HEK293 (cell line): ENCODE results near the gene NCK2.

Experiments used
- CTCF ChIA-PET: fragments of 350-600 bp; formaldehyde crosslinking; extraction: SDS; loops from one replicate; lab custom pipeline; 2021; ENCODE audit warnings: antibody characterized with exemption; lab: Yijun Ruan, JAX
- POLR2A ChIA-PET: fragments of 300-600 bp; formaldehyde crosslinking; extraction: SDS; loops from one replicate; lab custom pipeline; 2020; ENCODE audit warnings: antibody characterized with exemption, inconsistent platforms; lab: Yijun Ruan, JAX
- H3K27ac ChIP-seq: fragments of 200-500 bp; sonication (Bioruptor generic); 2 replicates; pipeline ENCODE4 v1.5.1; 2014; ENCODE audit warnings: low read depth, low read length, control low read depth, inconsistent platforms; ENCODE audit errors: extremely low read depth
- H3K36me3 ChIP-seq, 2 experiments: fragments of 200-500 bp in 1 of 2; sonication (Bioruptor generic) in 1 of 2; 1 replicate in 1 of 2; 2 replicates in 1 of 2; pipeline ENCODE4 v1.5.1; 2014 to 2017; ENCODE audit warnings: inconsistent platforms in 2 of 2, low read length in 2 of 2; ENCODE audit not compliant: control insufficient read depth in 2 of 2, insufficient read depth in 1 of 2
- H3K4me1 ChIP-seq: fragments of 200-500 bp; sonication (Bioruptor generic); 2 replicates; pipeline ENCODE4 v1.5.1; 2014; ENCODE audit warnings: mild to moderate bottlenecking, low read length, inconsistent platforms; ENCODE audit not compliant: control insufficient read depth, insufficient read depth
- H3K4me3 ChIP-seq: 2 replicates; pipeline ENCODE4 v1.5.1; 2011; ENCODE audit warnings: low read depth, mild to moderate bottlenecking, control low read depth, low read length, moderate library complexity
- H3K9me3 ChIP-seq: fragments of 200-500 bp; sonication (Bioruptor generic); 2 replicates; pipeline ENCODE4 v1.5.1; 2014; ENCODE audit warnings: low read depth, low read length, inconsistent platforms; ENCODE audit not compliant: control insufficient read depth, insufficient read depth
- GLIS2 ChIP-seq: fragments of 450-650 bp; formaldehyde crosslinking; IDR thresholded peaks from 2 replicates; pipeline ENCODE4 v1.5.1; 2016; ENCODE audit warnings: missing biosample characterization, missing genetic modification characterization
- KLF8 ChIP-seq: fragments of 450-650 bp; formaldehyde crosslinking; IDR thresholded peaks from 2 replicates; pipeline ENCODE4 v1.5.1; 2016; ENCODE audit warnings: missing biosample characterization, missing genetic modification characterization
- SETDB1 ChIP-seq: IDR thresholded peaks from one replicate; pipeline ENCODE4 v1.6.1; 2017; ENCODE audit warnings: mild to moderate bottlenecking, low read length, moderate library complexity, mixed read lengths; ENCODE audit not compliant: insufficient read length
- SP2 ChIP-seq: fragments of 450-650 bp; formaldehyde crosslinking; IDR thresholded peaks from 2 replicates; pipeline ENCODE4 v1.5.1; 2016; ENCODE audit warnings: missing biosample characterization, missing genetic modification characterization
- ZBTB17 ChIP-seq: fragments of 450-650 bp; formaldehyde crosslinking; IDR thresholded peaks from 2 replicates; pipeline ENCODE4 v1.5.1; 2016; ENCODE audit warnings: missing biosample characterization, missing genetic modification characterization
- ZFHX2 ChIP-seq: fragments of 450-650 bp; formaldehyde crosslinking; conservative IDR thresholded peaks from 2 replicates; pipeline ENCODE4 v1.5.1; 2016; ENCODE audit warnings: missing biosample characterization, missing genetic modification characterization
- ZNF132 ChIP-seq: fragments of 450-650 bp; formaldehyde crosslinking; IDR thresholded peaks from 2 replicates; pipeline ENCODE4 v1.5.1; 2017; ENCODE audit warnings: missing biosample characterization, missing genetic modification characterization, borderline replicate concordance
- ZNF341 ChIP-seq: fragments of 450-650 bp; formaldehyde crosslinking; IDR thresholded peaks from 2 replicates; pipeline ENCODE4; 2016; ENCODE audit warnings: low read depth, missing biosample characterization, missing genetic modification characterization
- ZNF391 ChIP-seq: fragments of 450-650 bp; formaldehyde crosslinking; IDR thresholded peaks from 2 replicates; pipeline ENCODE4 v1.5.1; 2016; ENCODE audit warnings: low read depth, missing biosample characterization, missing genetic modification characterization, borderline replicate concordance
- ZNF416 ChIP-seq: fragments of 450-650 bp; formaldehyde crosslinking; IDR thresholded peaks from 2 replicates; pipeline ENCODE4 v1.5.1; 2016; ENCODE audit warnings: missing biosample characterization, missing genetic modification characterization
- ZNF670 ChIP-seq: fragments of 450-650 bp; formaldehyde crosslinking; IDR thresholded peaks from 2 replicates; pipeline ENCODE4 v1.5.1; 2016; ENCODE audit warnings: missing biosample characterization, missing genetic modification characterization, low read depth
- ZNF701 ChIP-seq: fragments of 450-650 bp; formaldehyde crosslinking; IDR thresholded peaks from 2 replicates; pipeline ENCODE4 v1.5.1; 2016; ENCODE audit warnings: missing biosample characterization, missing genetic modification characterization
- ZSCAN5A ChIP-seq: fragments of 450-650 bp; formaldehyde crosslinking; IDR thresholded peaks from 2 replicates; pipeline ENCODE4 v1.5.1; 2016; ENCODE audit warnings: missing biosample characterization, missing genetic modification characterization
- TF ChIP-seq, protein P1 (sequence below): fragments of 450-650 bp; IDR thresholded peaks from 2 replicates; pipeline ENCODE4 v1.5.1; 2018; ENCODE audit warnings: missing biosample characterization, mild to moderate bottlenecking, missing genetic modification characterization
- TF ChIP-seq, protein P2 (sequence below): fragments of 450-650 bp; formaldehyde crosslinking; IDR thresholded peaks from 2 replicates; pipeline ENCODE4 v1.5.1; 2016; ENCODE audit warnings: missing biosample characterization, missing genetic modification characterization
- TF ChIP-seq, protein P3 (sequence below): fragments of 450-650 bp; formaldehyde crosslinking; IDR thresholded peaks from 2 replicates; pipeline ENCODE4 v1.5.1; 2016; ENCODE audit warnings: missing biosample characterization, missing genetic modification characterization, borderline replicate concordance
- TF ChIP-seq, protein P4 (sequence below): fragments of 450-650 bp; formaldehyde crosslinking; IDR thresholded peaks from 2 replicates; pipeline ENCODE4 v1.5.1; 2016; ENCODE audit warnings: missing biosample characterization, missing genetic modification characterization

Gene NCK2

GRCh38 chr2:105771836-105772235 is 27.1 kb downstream of the NCK2 start:
- ChIA-PET CTCF (no interaction called here), POLR2A (no interaction called here)
- H3K9me3 ChIP-seq, result no peaks in the 10 kb centered on the region
- peaks cover 4% of the 10 kb centered on the region for H3K4me1 ChIP-seq
- no peak overlapping the region for H3K27ac ChIP-seq
- TF ChIP-seq ZSCAN5A, result no peak
- TF ChIP-seq ZNF341 (tag by site-specific recombination), result peak; percentile 87
- peaks cover 0 to 7% of the 10 kb centered on the region in 2 experiments; a peak in 1 of 3 replicates for H3K36me3 ChIP-seq
- H3K4me3 ChIP-seq, result no peak overlapping the region

DNA sequence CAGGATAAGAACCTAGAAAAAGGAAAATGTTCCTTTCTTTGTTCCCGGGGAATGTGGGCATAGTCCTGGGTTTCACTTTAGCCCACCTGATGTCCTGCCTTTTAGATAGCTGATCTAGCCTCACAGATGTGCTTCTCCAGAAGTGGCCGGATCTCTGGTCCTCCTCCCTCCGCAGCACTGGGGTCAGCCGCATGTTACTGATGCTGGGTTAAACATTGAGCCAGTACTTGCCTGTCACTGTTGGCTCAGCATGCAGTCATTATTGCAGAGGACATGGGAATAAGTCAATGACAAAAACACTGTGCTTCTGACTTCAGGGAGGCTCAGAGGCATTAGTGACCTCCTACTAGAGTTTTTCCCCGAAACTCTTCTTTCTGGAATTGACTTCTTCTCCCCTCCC is 27.6 kb downstream of the NCK2 start:
- TF ChIP-seq ZNF132 (tag by site-specific recombination) (no peak), ZNF391 (no peak), ZFHX2 (no peak), SETDB1 (no peak), ZBTB17 (tag by site-specific recombination) (no peak), SP2 (tag by site-specific recombination) (no peak)
- TF ChIP-seq, protein P1, sequence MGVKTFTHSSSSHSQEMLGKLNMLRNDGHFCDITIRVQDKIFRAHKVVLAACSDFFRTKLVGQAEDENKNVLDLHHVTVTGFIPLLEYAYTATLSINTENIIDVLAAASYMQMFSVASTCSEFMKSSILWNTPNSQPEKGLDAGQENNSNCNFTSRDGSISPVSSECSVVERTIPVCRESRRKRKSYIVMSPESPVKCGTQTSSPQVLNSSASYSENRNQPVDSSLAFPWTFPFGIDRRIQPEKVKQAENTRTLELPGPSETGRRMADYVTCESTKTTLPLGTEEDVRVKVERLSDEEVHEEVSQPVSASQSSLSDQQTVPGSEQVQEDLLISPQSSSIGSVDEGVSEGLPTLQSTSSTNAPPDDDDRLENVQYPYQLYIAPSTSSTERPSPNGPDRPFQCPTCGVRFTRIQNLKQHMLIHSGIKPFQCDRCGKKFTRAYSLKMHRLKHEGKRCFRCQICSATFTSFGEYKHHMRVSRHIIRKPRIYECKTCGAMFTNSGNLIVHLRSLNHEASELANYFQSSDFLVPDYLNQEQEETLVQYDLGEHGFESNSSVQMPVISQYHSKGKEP (tag by site-specific recombination), result no peak
- peaks cover 0 to 5% of the 10 kb centered on the region in 2 experiments; a peak in 1 of 3 replicates for H3K36me3 ChIP-seq
- H3K27ac ChIP-seq, result no peak overlapping the region
- ChIA-PET POLR2A (no interaction called here), CTCF (no interaction called here)
- peaks cover 4% of the 10 kb centered on the region for H3K4me1 ChIP-seq
- H3K4me3 ChIP-seq, result no peak overlapping the region
- H3K9me3 ChIP-seq, result no peaks in the 10 kb centered on the region

- POLR2A ChIA-PET, result no interaction called here
- CTCF ChIA-PET, result no interaction called here
- no peak overlapping the region for H3K27ac ChIP-seq
- no peak overlapping the region for H3K4me3 ChIP-seq
- H3K36me3 ChIP-seq, result peaks cover 0 to 9% of the 10 kb centered on the region in 2 experiments; a peak in 1 of 3 replicates
- no peaks in the 10 kb centered on the region for H3K9me3 ChIP-seq
- peaks cover 4% of the 10 kb centered on the region for H3K4me1 ChIP-seq
- no peak for TF ChIP-seq ZNF416 (tag by site-specific recombination)
- TF ChIP-seq ZNF701 (tag by site-specific recombination), result no peak
- TF ChIP-seq GLIS2, result no peak
- TF ChIP-seq ZBTB17 (tag by site-specific recombination), result no peak
- TF ChIP-seq, protein P2, sequence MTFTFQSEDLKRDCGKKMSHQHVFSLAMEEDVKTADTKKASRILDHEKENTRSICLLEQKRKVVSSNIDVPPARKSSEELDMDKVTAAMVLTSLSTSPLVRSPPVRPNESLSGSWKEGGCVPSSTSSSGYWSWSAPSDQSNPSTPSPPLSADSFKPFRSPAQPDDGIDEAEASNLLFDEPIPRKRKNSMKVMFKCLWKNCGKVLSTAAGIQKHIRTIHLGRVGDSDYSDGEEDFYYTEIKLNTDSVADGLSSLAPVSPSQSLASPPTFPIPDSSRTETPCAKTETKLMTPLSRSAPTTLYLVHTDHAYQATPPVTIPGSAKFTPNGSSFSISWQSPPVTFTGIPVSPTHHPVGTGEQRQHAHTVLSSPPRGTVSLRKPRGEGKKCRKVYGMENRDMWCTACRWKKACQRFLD, result no peak
- TF ChIP-seq, protein P3, sequence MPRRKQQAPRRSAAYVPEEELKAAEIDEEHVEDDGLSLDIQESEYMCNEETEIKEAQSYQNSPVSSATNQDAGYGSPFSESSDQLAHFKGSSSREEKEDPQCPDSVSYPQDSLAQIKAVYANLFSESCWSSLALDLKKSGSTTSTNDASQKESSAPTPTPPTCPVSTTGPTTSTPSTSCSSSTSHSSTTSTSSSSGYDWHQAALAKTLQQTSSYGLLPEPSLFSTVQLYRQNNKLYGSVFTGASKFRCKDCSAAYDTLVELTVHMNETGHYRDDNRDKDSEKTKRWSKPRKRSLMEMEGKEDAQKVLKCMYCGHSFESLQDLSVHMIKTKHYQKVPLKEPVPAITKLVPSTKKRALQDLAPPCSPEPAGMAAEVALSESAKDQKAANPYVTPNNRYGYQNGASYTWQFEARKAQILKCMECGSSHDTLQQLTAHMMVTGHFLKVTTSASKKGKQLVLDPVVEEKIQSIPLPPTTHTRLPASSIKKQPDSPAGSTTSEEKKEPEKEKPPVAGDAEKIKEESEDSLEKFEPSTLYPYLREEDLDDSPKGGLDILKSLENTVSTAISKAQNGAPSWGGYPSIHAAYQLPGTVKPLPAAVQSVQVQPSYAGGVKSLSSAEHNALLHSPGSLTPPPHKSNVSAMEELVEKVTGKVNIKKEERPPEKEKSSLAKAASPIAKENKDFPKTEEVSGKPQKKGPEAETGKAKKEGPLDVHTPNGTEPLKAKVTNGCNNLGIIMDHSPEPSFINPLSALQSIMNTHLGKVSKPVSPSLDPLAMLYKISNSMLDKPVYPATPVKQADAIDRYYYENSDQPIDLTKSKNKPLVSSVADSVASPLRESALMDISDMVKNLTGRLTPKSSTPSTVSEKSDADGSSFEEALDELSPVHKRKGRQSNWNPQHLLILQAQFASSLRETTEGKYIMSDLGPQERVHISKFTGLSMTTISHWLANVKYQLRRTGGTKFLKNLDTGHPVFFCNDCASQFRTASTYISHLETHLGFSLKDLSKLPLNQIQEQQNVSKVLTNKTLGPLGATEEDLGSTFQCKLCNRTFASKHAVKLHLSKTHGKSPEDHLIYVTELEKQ (tag by site-specific recombination), result no peak
- TF ChIP-seq ZNF670, result no peak
- TF ChIP-seq, protein P4, sequence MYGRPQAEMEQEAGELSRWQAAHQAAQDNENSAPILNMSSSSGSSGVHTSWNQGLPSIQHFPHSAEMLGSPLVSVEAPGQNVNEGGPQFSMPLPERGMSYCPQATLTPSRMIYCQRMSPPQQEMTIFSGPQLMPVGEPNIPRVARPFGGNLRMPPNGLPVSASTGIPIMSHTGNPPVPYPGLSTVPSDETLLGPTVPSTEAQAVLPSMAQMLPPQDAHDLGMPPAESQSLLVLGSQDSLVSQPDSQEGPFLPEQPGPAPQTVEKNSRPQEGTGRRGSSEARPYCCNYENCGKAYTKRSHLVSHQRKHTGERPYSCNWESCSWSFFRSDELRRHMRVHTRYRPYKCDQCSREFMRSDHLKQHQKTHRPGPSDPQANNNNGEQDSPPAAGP (tag by site-specific recombination), result no peak
- TF ChIP-seq KLF8 (tag by site-specific recombination), result no peak
Measured at GRCh38 chr2:105773568-105773967, 28.9 kb downstream of the NCK2 start.
